ENCODE measurements around the gene PLPPR1.

DNA sequence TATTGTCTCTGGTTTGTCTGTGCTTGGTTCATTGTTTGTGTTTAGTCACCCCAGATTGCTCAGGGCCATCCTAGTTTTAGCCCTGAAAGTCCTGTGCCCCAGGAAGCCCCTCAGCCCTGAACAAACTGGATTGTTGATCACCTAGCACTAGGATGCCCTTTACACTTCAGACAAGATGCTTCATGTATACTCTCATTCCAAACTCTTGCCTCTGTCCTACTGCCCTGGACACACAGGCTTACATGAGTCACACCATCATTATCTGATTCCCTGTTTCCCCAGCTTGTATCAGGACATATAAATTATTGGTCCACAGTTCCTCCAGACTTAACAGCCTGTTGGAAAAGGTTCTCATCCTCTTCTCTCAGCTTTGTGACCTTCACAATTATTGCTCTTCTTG is 236.2 kb downstream of the PLPPR1 start:
- TF ChIP-seq GATA2 (IDR thresholded peaks at IDR 0.05; ENCODE audit: low read depth, low read length): no peak
- TF ChIP-seq GATA3 (IDR thresholded peaks at IDR 0.05; ENCODE audit: low read depth, low read length): no peak
